Measurements from ENCODE around the gene SYNGR4.
"Not testable (repeated sequence)": the region's sequence is repeated elsewhere in the genome, so short reads cannot be mapped to it uniquely, and the experiment has no call there.

SYNGR4 gene

DNA sequence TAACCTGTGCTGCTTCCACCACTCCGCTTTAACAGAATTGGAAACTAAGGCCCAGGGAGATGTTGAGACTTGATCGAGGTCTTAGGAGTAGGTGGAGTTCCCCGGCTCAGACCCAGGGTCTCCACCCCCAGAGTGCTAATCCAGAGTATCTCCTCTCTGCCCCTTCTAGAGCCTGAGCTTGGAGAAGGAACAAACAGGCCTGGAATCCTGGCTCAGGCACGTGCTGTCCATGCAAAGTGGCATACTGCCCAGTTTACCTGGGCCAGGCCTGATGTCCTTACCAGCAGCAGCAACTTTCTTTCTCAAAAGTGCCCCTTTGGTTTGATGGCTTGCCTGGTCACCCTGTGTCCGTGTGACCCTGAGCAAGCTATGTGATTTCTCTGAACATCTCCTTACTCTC lies 3.7 kb downstream of the SYNGR4 start:
- DNase-seq (ENCODE audit: low read depth in 2 of 2) = no peak
- H3K4me3 ChIP-seq (replicated peaks in 1 of 2; ENCODE audit: low read depth in 2 of 2, low read length in 2 of 2) = no peak overlapping the region
- TF ChIP-seq CTCF (IDR thresholded peaks at IDR 0.05; ENCODE audit: low read depth, low read length) = no peak

GRCh38 chr19:48368936-48369335 lies 4.8 kb downstream of the SYNGR4 start:
- no peak for TF ChIP-seq CTCF (IDR thresholded peaks at IDR 0.05; ENCODE audit: low read depth, low read length)
- no peak for DNase-seq (ENCODE audit: low read depth in 2 of 2)
- H3K4me3 ChIP-seq (replicated peaks in 1 of 2; ENCODE audit: low read depth in 2 of 2, low read length in 2 of 2) = no peak overlapping the region

- no peak overlapping the region for H3K4me3 ChIP-seq (replicated peaks in 1 of 2; ENCODE audit: low read depth in 2 of 2, low read length in 2 of 2)
- DNase-seq (ENCODE audit: low read depth in 2 of 2) = no peak
- no peak for TF ChIP-seq CTCF (IDR thresholded peaks at IDR 0.05; ENCODE audit: low read depth, low read length)
These were observed 6.8 kb downstream of the SYNGR4 start for GRCh38 chr19:48370955-48371354.

GRCh38 chr19:48371367-48371766 lies 7.2 kb downstream of the SYNGR4 start:
- DNase-seq (ENCODE audit: low read depth in 2 of 2) = no peak
- H3K4me3 ChIP-seq (replicated peaks in 1 of 2; ENCODE audit: low read depth in 2 of 2, low read length in 2 of 2) = no peak overlapping the region
- TF ChIP-seq CTCF (IDR thresholded peaks at IDR 0.05; ENCODE audit: low read depth, low read length) = no peak

DNA sequence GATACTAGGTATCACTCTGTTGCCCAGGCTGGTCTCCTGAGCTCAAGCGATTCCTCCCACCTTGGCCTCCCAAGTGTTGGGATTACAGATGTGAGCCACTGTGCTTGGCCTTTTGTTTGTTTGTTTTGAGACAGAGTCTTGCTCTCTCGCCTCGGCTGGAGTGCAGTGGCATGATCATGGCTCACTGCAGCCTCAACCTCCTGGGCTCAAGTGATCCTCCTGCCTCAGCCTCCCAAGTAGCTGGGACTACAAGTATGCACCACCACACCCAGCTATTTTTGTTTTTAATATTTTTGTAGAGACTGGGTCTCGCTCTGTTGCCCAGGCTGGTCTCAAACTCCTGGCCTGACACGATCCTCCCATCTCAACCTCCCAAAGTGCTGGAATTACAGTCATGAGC lies 7.6 kb downstream of the SYNGR4 start:
- H3K4me3 ChIP-seq (replicated peaks in 1 of 2; ENCODE audit: low read depth in 2 of 2, low read length in 2 of 2); DNase-seq (ENCODE audit: low read depth in 2 of 2): not testable (repeated sequence)

- no peak for TF ChIP-seq CTCF (IDR thresholded peaks at IDR 0.05; ENCODE audit: low read depth, low read length)
- no peak for DNase-seq (ENCODE audit: low read depth in 2 of 2)
- no peak overlapping the region for H3K4me3 ChIP-seq (replicated peaks in 1 of 2; ENCODE audit: low read depth in 2 of 2, low read length in 2 of 2)
These were observed 8.7 kb downstream of the SYNGR4 start for GRCh38 chr19:48372904-48373303.

- no peak for TF ChIP-seq CTCF (IDR thresholded peaks at IDR 0.05; ENCODE audit: low read depth, low read length)
- DNase-seq (ENCODE audit: low read depth in 2 of 2) = no peak
- no peak overlapping the region for H3K4me3 ChIP-seq (replicated peaks in 1 of 2; ENCODE audit: low read depth in 2 of 2, low read length in 2 of 2)
These were observed 9.4 kb downstream of the SYNGR4 start for GRCh38 chr19:48373567-48373966.
